HG03342 (cell line): ENCODE data around the gene PRTFDC1.
A peak's percentile ranks its signal among the peaks of the same experiment; 100 is the strongest.
"Not testable (repeated sequence)": the region's sequence is repeated elsewhere in the genome, so short reads cannot be mapped to it uniquely, and the experiment has no call there.

ENCODE experiments used
- ATAC-seq: cut with Tn5 transposase; IDR thresholded peaks from one replicate; pipeline ENCODE4 v1.9.1; 2021; ENCODE audit warnings: mild to moderate bottlenecking, moderate library complexity; ENCODE audit not compliant: unreplicated experiment

Gene PRTFDC1

GRCh38 chr10:24849501-24850299 is 102.7 kb downstream of the PRTFDC1 start:
- ATAC-seq = no peak

- no peak for ATAC-seq
Observed at GRCh38 chr10:24849051-24849450, 103.4 kb downstream of the PRTFDC1 start.

- no peak for ATAC-seq
Observed at GRCh38 chr10:24848195-24848594, 104.2 kb downstream of the PRTFDC1 start.

- ATAC-seq = no peak
Observed at GRCh38 chr10:24847112-24848070, 105.0 kb downstream of the PRTFDC1 start.

- no peak for ATAC-seq
Observed at GRCh38 chr10:24844742-24845141, 107.7 kb downstream of the PRTFDC1 start.

GRCh38 chr10:24843256-24843655 is 109.2 kb downstream of the PRTFDC1 start:
- no peak for ATAC-seq

- no peak for ATAC-seq
Observed at GRCh38 chr10:24842856-24843255, 109.5 kb downstream of the PRTFDC1 start.

- no peak for ATAC-seq
Observed at GRCh38 chr10:24841530-24841929, 110.9 kb downstream of the PRTFDC1 start.

- ATAC-seq = no peak
Observed at GRCh38 chr10:24840784-24841183, 111.6 kb downstream of the PRTFDC1 start.

- not testable (repeated sequence) for ATAC-seq
Observed at GRCh38 chr10:24837781-24838180, 114.6 kb downstream of the PRTFDC1 start.

- ATAC-seq = no peak
Observed at GRCh38 chr10:24834869-24835268, 117.5 kb downstream of the PRTFDC1 start.

GRCh38 chr10:24826009-24826408 is 126.4 kb downstream of the PRTFDC1 start:
- ATAC-seq = no peak

GRCh38 chr10:24825551-24825950 is 126.9 kb downstream of the PRTFDC1 start:
- ATAC-seq = no peak

GRCh38 chr10:24824536-24824935 is 127.9 kb downstream of the PRTFDC1 start:
- no peak for ATAC-seq

GRCh38 chr10:24824124-24824523 is 128.3 kb downstream of the PRTFDC1 start:
- no peak for ATAC-seq

GRCh38 chr10:24822590-24822989 is 129.8 kb downstream of the PRTFDC1 start:
- ATAC-seq = peak; percentile 81

- no peak for ATAC-seq
Observed at GRCh38 chr10:24821986-24822385, 130.4 kb downstream of the PRTFDC1 start.

GRCh38 chr10:24816868-24817396 is 135.5 kb downstream of the PRTFDC1 start:
- ATAC-seq = no peak

- no peak for ATAC-seq
Observed at GRCh38 chr10:24814568-24815313, 137.7 kb downstream of the PRTFDC1 start.

GRCh38 chr10:24813856-24814255 is 138.6 kb downstream of the PRTFDC1 start:
- ATAC-seq = no peak

- no peak for ATAC-seq
Observed at GRCh38 chr10:24806262-24806661, 146.1 kb downstream of the PRTFDC1 start.
